Fibroblast of lung (primary cell): ENCODE data around the gene ULK3.

Experiments used
- EZH2 ChIP-seq: IDR thresholded peaks from 2 replicates; pipeline ENCODE4 v1.5.1; 2012; ENCODE audit warnings: low read length, control low read depth, mild to moderate bottlenecking; ENCODE audit errors: missing control alignments
- TF ChIP-seq, protein P1 (sequence below), 2 donors: IDR thresholded peaks in 1 of 2; conservative IDR thresholded peaks in 1 of 2; 1 replicate in 1 of 2; 2 replicates in 1 of 2; pipeline ENCODE4 v1.5.1; 2011 to 2012; ENCODE audit warnings: low read length in 2 of 2, control low read depth in 1 of 2, inconsistent platforms in 1 of 2, low read depth in 1 of 2, mild to moderate bottlenecking in 1 of 2

DNA sequence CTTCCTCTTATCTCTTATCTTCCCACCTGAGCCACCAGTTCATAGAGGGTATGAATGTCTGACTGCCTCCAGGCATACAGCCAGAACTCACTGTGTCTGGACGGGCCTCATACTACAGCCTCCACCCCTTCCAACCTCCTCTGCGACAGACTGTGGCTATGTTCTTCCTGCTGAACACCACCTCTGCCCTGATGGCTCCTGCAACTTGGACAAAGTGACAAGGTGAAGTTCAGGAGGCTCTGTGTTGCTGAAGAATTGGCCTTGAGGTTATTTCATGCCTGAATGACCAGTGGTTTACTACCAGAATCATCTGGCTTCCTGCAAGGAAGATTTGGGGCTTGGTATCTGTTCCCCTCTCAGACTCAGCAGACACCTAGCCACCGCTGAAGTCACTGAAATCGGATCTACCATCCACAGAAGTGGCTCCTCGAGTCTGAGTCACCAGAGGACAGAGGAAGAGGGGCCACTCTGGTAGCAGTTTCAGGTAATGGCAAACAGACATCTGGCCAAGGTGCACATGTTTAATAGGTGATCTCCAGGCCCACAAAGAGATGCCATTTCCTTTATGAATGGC, 14.2 kb upstream of the ULK3 start:
- TF ChIP-seq, protein P1, sequence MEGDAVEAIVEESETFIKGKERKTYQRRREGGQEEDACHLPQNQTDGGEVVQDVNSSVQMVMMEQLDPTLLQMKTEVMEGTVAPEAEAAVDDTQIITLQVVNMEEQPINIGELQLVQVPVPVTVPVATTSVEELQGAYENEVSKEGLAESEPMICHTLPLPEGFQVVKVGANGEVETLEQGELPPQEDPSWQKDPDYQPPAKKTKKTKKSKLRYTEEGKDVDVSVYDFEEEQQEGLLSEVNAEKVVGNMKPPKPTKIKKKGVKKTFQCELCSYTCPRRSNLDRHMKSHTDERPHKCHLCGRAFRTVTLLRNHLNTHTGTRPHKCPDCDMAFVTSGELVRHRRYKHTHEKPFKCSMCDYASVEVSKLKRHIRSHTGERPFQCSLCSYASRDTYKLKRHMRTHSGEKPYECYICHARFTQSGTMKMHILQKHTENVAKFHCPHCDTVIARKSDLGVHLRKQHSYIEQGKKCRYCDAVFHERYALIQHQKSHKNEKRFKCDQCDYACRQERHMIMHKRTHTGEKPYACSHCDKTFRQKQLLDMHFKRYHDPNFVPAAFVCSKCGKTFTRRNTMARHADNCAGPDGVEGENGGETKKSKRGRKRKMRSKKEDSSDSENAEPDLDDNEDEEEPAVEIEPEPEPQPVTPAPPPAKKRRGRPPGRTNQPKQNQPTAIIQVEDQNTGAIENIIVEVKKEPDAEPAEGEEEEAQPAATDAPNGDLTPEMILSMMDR (conservative IDR thresholded peaks at IDR 0.05 in 1 of 2, IDR thresholded peaks at IDR 0.05 in 1 of 2; ENCODE audit: low read depth in 1 of 2, low read length in 2 of 2) = no peak
- no peak for TF ChIP-seq EZH2
